NOMO-1 treated with dmso at 0.1 percent for 144 hours (cell line): Measurements from ENCODE around the gene KLF11.
A peak's percentile ranks its signal among the peaks of the same experiment; 100 is the strongest.
"Not testable (repeated sequence)": the region's sequence is repeated elsewhere in the genome, so short reads cannot be mapped to it uniquely, and the experiment has no call there.

ENCODE experiments used
- DNase-seq: peaks from one replicate; lab custom pipeline; 2025; ENCODE audit not compliant: unreplicated experiment; lab: John Stamatoyannopoulos, UW

The KLF11 gene

DNA sequence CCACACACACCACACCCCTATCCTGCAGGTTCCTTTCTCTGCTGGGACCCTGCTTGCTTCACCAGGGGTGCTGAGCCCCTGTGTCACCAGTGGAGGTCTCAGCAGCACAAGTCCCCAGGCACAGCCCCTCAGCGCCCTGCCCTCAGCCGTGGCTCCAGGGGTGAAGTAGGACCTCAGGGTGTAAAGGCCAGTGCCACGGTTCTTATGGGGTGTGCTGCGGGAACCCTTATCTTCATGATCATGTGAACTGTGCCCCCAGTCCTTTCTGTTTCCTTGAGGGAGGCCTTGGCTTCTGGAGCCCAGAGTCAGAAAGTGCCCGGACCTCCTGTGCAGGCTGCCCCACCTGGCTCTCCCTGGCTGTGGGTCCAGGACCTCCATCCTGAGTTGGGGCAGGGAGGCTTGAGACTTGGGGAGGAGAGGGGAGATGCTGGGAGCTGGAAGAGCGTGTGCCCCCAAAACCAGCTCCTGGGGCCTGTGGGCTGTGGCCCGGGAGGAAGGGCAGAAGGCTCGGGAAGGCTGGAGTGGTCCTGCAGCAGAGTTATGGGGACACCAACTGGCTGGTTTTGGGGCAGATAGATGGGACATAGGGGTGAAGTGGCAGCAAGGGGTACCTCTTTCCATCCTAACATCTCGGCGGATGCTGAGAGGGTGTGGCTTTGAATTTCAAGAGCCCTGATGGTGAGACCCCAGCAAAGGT lies 20.2 kb upstream of the KLF11 start:
- no peak for DNase-seq

DNA sequence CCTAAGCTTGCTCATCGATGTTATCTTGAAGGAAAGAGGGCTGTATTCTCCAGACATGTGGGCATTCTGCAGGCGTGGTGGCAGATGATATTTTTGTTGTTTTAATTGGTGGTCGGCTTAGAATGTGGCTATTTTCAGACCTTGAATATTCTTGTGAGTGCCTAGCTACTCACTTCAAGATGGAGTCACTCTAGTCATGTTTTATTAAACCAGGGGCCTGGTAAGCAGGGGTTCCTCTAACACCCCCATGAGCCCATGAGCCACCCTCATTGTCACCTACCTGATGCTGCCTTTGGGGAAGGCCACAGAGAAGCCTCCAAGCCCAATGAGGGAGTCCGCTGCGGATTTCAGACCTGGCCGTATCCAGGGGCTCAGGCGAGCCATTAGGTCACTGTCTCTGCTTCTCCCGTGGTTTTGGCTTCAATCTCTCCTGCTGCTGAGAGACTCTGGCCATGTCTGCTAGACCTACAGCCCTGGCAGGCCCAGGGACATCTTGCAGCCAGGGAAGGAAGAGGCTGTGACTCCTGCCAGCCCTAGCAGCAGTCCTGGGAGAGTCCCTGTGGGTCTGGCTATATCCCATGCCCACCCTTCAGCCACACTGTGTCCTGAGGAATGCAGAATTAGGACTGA lies 16.3 kb upstream of the KLF11 start:
- DNase-seq = no peak

DNA sequence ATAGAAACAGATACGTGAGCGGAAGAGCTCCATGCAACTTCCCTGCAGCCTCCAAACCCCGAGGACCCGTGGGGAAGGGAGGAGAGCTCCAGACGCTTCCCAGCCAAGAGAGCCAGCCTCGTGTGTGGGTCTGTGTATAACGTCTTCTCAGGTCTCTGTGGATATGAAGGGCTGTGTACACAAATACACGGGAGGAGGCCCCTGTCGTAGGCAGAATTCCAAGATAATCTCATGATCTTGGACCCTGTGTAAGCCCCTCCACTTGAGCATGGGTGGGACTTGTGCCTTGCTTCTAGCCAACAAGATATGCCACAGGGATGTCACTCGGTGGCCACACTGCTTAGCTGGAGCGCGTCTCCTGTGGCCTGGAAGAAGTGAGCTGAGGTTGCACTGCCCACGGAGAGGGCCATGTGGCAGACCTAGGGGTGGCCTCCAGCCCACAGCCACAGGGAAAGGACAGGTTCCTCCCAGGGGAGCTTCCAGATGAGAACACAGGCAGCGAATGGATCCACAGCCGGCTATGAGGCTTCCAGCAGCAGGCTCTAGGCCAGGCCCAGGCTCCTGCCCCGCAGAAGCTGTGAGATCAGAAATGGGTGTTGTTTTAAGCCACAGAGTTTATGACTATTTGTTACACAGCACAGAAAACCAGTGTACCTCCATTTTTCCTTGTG lies 15.6 kb upstream of the KLF11 start:
- DNase-seq = no peak

GRCh38 chr2:10028407-10028987 lies 14.9 kb upstream of the KLF11 start:
- DNase-seq = no peak

DNA sequence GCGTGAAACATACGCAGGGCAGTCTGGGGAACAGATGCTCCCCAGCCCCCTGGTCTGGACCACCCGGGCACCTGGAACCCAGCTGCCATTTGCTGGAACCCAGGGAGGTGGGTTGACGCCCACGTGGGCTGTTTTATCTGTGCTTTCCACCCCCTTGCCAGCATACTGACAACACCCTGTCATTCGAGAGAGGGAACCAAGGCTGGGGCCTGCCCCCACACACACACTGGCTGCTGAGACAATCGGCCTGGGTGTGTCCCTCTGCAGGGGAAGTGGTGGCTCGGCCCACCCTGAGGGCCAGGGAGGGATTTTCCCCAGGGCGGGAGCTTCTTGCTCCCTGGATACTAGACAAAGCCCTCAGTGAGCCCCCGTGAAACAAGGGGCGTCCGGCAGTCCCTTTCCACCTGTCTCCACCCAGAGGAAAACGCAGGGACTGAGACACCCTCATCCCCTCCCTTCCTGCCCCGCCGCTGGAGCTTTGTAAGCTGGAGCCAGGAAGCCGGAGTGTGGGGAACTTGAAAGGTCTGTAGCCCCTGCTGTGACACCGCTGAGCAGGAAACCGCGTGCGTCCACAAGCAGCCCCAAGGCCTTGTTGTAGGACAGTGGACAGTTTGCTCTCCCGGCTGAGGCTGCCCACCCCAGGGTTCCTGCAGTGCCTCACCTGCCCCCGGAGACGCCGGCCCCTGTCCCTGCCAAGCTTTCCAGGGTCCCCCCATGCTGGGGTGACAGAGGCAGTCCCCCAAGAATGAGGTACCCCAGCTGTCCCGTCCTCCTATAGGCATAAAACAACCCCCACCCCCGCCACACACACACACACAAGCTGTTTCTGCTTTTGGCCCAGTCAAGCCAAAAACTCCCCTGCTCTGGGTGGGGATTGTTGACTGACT lies 14.1 kb upstream of the KLF11 start:
- DNase-seq = peak; percentile 85

GRCh38 chr2:10029875-10030223 lies 13.5 kb upstream of the KLF11 start:
- DNase-seq = no peak

GRCh38 chr2:10030311-10030736 lies 13.0 kb upstream of the KLF11 start:
- no peak for DNase-seq

- not testable (repeated sequence) for DNase-seq
Measured at GRCh38 chr2:10030798-10031197, 12.6 kb upstream of the KLF11 start.

DNA sequence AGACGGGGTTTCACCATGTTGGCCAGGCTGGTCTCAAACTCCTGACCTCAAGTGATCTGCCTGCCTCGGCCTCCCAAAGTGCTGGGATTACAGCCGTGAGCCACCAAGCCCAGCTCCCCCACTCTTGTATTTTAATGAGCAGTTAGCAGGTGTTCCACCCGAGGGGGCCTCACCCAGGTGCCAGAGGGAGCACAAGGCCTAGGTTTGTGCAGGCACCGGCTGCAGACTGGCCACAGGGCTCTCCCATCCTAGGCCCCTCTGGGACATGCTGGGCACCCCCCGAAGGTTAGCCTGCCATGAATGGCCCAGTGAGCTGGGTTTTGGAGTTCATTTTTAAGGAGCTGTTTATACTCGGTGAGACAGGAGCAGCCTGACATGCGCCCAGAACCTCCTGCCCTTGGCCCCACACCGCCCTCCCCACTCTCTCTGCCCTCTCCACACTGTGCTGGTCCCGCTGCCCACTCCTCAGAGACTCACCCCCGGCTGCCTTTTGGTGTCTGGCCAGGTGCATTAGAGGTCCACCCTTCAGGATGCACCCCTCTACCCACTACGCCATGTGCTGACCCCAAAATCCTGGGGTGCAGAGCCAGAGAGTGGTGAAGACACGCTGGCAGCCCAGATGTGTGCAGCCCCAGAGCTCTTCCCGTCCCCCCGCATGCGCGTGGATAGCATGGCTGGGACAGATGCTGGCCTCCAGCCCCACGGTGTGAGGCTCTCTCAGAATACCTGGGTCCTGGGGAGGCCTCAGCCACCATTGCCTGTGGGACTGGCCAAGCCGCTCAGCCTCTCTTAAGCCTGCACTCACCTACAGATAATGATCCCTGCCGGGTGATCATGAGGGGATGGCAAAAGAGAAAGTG lies 11.2 kb upstream of the KLF11 start:
- no peak for DNase-seq

DNA sequence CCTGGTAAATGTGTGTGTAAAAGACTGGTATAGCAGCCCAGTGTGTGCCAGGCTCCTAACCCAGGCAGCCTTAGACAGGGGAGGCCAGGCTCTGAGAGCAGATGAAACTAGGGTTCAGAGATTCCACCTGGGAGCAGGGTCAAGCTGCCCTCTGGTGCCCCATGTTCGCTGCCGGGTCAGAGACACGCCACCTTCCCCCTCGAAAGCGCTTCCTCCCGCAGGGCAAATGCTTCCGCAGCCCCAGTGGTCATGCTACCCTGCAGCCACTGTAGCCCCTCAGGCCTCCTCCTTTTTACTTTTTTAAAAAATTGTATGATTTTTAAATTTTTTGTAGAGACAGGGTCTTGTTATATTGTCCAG lies 10.6 kb upstream of the KLF11 start:
- no peak for DNase-seq

DNA sequence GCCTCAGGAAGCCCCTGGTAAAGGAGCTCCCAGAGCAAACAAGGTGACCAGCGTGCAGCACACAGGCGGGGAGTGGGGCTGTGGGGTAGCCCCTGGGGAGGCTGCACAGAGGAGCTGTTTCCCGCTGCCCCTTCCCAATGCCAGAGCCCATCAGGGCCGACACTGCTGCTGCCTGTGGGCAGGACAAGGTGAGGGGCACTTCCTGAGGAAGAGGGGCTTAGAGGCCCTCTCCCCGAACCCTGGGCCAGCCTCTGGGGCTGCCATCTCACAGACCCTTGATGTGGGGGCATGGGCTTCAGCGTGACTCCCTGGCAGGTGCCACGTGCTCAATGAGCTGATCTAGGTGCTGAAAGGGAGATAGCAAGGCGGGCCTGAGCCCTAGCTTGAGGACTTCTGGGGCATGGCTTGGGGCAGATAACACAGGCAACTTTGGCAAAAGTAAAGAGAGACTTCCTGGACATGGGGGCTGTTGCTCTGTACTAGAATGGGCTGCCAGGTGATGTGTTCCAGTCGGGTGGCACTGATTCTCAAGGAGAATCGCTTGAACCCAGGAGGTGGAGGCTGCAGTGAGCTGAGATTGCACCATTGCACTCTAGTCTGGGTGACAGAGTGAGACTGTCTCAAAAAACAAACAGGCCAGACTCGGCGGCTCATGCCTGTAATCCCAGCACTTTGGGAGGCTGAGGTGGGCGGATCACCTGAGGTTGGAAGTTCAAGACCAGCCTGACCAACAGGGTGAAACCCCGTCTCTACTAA lies 9.9 kb upstream of the KLF11 start:
- no peak for DNase-seq

- no peak for DNase-seq
Measured at GRCh38 chr2:10034333-10035052, 8.9 kb upstream of the KLF11 start.

DNA sequence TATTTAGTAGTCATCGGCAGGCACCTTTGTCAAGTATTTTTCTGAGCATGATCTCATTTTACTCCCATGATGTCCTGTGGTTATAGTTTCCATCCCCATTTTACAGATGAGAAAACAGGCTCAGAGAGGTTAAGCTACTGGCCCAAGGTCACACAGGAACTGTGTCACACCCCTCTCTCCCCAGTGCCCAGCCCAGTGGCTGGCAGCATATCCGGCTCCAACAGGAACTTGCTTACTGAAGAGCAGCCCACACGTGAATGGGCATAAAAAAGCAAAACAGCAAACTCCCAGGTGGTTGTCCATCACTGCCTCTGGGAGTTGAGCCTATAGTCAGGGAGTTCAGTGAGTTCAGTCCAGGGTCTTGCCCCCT lies 8.3 kb upstream of the KLF11 start:
- DNase-seq = no peak

GRCh38 chr2:10035633-10036032 lies 7.7 kb upstream of the KLF11 start:
- DNase-seq = no peak

- DNase-seq = no peak
Measured at GRCh38 chr2:10036095-10036884, 7.1 kb upstream of the KLF11 start.

DNA sequence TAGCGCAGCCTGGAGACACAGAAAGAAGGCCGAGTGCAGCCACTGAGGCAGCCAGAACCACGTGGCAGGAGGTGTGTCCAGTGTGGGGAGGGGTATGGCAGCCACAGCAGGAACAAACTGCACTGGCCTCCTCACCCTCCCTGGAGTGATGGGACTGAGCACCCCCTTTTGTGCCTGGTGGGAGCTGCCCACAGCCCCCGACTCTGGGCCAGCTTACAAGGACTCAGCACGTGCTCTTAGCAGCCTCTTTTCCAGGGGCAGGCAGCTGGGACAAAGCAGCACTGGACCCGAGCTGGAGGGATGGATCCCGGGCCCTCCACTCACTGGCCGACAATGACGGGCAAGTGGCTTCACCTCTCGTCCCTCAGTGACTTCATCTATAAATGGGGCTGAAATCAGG lies 5.2 kb upstream of the KLF11 start:
- DNase-seq = no peak

- DNase-seq = no peak
Measured at GRCh38 chr2:10038716-10039115, 4.6 kb upstream of the KLF11 start.
